ENCODE results near the gene CNIH3.

The CNIH3 gene

GRCh38 chr1:224582041-224582440 lies 34.1 kb upstream of the CNIH3 start:
- Histone ChIP-seq H3K9me3 (peaks cover 0 to under 1% (median 0%) of the 10 kb centered on the region in 3 donors), H3K36me3 (no peaks in the 10 kb centered on the region), H3K27ac (no peak overlapping the region), H3K27me3 (no peaks in the 10 kb centered on the region), H3K4me1 (no peaks in the 10 kb centered on the region), H3K4me3 (no peak overlapping the region)
- no peak for TF ChIP-seq CTCF (IDR thresholded peaks at IDR 0.05)
- intact Hi-C loops (cut with DNase I; ENCODE audit: low total_unique reads), result no loop called here
- DNase-seq, result no peak

GRCh38 chr1:224583774-224584173 lies 32.3 kb upstream of the CNIH3 start:
- Histone ChIP-seq H3K9me3 (no peaks in the 10 kb centered on the region), H3K4me3 (no peak overlapping the region), H3K27ac (no peak overlapping the region), H3K4me1 (no peaks in the 10 kb centered on the region), H3K27me3 (no peaks in the 10 kb centered on the region), H3K36me3 (no peaks in the 10 kb centered on the region)
- DNase-seq, result no peak
- TF ChIP-seq CTCF (IDR thresholded peaks at IDR 0.05), result no peak
- intact Hi-C loops (cut with DNase I; ENCODE audit: low total_unique reads), result no loop called here

- Histone ChIP-seq H3K4me1 (no peaks in the 10 kb centered on the region), H3K36me3 (no peaks in the 10 kb centered on the region), H3K27me3 (no peaks in the 10 kb centered on the region), H3K9me3 (no peaks in the 10 kb centered on the region), H3K4me3 (no peak overlapping the region), H3K27ac (no peak overlapping the region)
- DNase-seq, result no peak
- intact Hi-C loops (cut with DNase I; ENCODE audit: low total_unique reads), result no loop called here
- no peak for TF ChIP-seq CTCF (IDR thresholded peaks at IDR 0.05)
Observed at GRCh38 chr1:224585051-224585450, 31.1 kb upstream of the CNIH3 start.

- H3K9me3 ChIP-seq, result no peaks in the 10 kb centered on the region
- DNase-seq, result no peak
- H3K4me1 ChIP-seq, result no peaks in the 10 kb centered on the region
- no peak overlapping the region for H3K27ac ChIP-seq
- H3K4me3 ChIP-seq, result no peak overlapping the region
- intact Hi-C loops (cut with DNase I; ENCODE audit: low total_unique reads), result no loop called here
- no peaks in the 10 kb centered on the region for H3K36me3 ChIP-seq
- no peaks in the 10 kb centered on the region for H3K27me3 ChIP-seq
- TF ChIP-seq CTCF (IDR thresholded peaks at IDR 0.05), result no peak
Observed at GRCh38 chr1:224587051-224587450, 29.1 kb upstream of the CNIH3 start.

GRCh38 chr1:224588515-224588914 lies 27.6 kb upstream of the CNIH3 start:
- no peak for TF ChIP-seq CTCF (IDR thresholded peaks at IDR 0.05)
- intact Hi-C loops (cut with DNase I; ENCODE audit: low total_unique reads), result no loop called here
- Histone ChIP-seq H3K9me3 (no peaks in the 10 kb centered on the region), H3K4me1 (no peaks in the 10 kb centered on the region), H3K27ac (no peak overlapping the region), H3K36me3 (no peaks in the 10 kb centered on the region), H3K4me3 (no peak overlapping the region), H3K27me3 (no peaks in the 10 kb centered on the region)
- no peak for DNase-seq

GRCh38 chr1:224589006-224589405 lies 27.1 kb upstream of the CNIH3 start:
- intact Hi-C loops (cut with DNase I; ENCODE audit: low total_unique reads), result no loop called here
- no peak for TF ChIP-seq CTCF (IDR thresholded peaks at IDR 0.05)
- Histone ChIP-seq H3K36me3 (no peaks in the 10 kb centered on the region), H3K4me3 (no peak overlapping the region), H3K27ac (no peak overlapping the region), H3K9me3 (no peaks in the 10 kb centered on the region), H3K27me3 (no peaks in the 10 kb centered on the region), H3K4me1 (no peaks in the 10 kb centered on the region)
- DNase-seq, result no peak
